Measurements from ENCODE around the gene DCUN1D1. TPM values are rescaled to one million over a fixed set of nuclear protein-coding genes. Genes with fewer than 3 reads are reported as not detected.

DCUN1D1 gene
- total and polyA plus RNA-seq, 2 of the 8 experiments (the other 6 are each of a cell fraction or from before 2014, with no cell fraction given) = 6.8 to 70.3 TPM

DNA sequence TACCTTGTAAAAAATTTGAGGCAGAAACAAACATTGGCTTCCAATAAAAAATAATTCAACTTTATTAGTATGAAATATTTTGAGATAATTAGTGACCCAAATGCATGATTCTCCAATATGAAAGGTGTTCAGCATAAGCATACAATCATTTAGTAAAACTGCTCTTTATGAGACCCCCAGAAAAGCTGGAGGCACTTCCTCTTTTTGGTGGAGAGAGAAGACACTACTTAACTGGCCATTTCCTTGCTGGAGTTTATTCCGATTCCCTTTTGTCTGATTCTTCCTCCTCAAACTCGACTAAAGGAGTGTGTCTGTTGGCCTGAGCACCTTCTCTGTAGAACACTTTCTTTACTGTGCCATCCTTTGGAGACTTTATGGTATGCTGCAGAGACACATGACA lies 34.8 kb upstream of the DCUN1D1 start:
- H3K9me3 ChIP-seq (ENCODE audit: insufficient read depth in 2 of 2, low read depth in 1 of 2, low read length in 1 of 2) = no peaks in the 10 kb centered on the region
- no peak overlapping the region for H2BK5ac ChIP-seq (ENCODE audit: low read depth, low read length)
- no peak overlapping the region for H2BK120ac ChIP-seq (replicated peaks; ENCODE audit: low read depth, low read length)
- 91% methylated on average over 2 of the region's 2 CpGs; no CpG with 5 or more reads in 1 of the 2 experiments for WGBS, 2 experiments (ENCODE audit: extremely low coverage in 1 of 2, insufficient coverage in 1 of 2, insufficient read length in 1 of 2, insufficient replicate concordance in 2 of 2, low coverage in 1 of 2, low lambda C conversion rate in 2 of 2, missing lambda C conversion rate in 1 of 2)
- H4K91ac ChIP-seq (replicated peaks; ENCODE audit: insufficient read length, low read length) = no peak overlapping the region
- no peaks in the 10 kb centered on the region for H3K79me1 ChIP-seq (ENCODE audit: low read depth, low read length)
- H3K4ac ChIP-seq (replicated peaks; ENCODE audit: insufficient read length, low read depth, low read length) = no peak overlapping the region
- peaks cover 0 to 3% (median 0%) of the 10 kb centered on the region in 4 experiments; a peak in 2 of 7 replicates for H3K4me1 ChIP-seq (replicated peaks in 1 of 4; ENCODE audit: control insufficient read depth in 3 of 4, insufficient read depth in 4 of 4, low read length in 3 of 4)
- H3K36me3 ChIP-seq (ENCODE audit: control insufficient read depth in 2 of 4, insufficient read depth in 4 of 4, low read length in 3 of 4) = peaks cover 2 to 32% (median 10%) of the 10 kb centered on the region in 4 experiments; a peak in 4 of 8 replicates
- H2BK12ac ChIP-seq (ENCODE audit: low read depth, low read length) = no peak overlapping the region
- no peaks in the 10 kb centered on the region for H3K27me3 ChIP-seq (replicated peaks in 1 of 4; ENCODE audit: control insufficient read depth in 3 of 4, extremely low read depth in 1 of 4, insufficient read depth in 3 of 4, low read length in 3 of 4)
- peaks cover 0 to 3% of the 10 kb centered on the region in 2 experiments for H4K20me1 ChIP-seq (replicated peaks in 1 of 2; ENCODE audit: control insufficient read depth in 1 of 2, insufficient read depth in 2 of 2, low read length in 2 of 2)
- no peak overlapping the region for H2AFZ ChIP-seq (ENCODE audit: low read length)
- no peak overlapping the region for H4K5ac ChIP-seq (ENCODE audit: insufficient read length, low read depth, low read length)
- H3K23me2 ChIP-seq (ENCODE audit: low read depth, low read length) = no peaks in the 10 kb centered on the region
- no peak overlapping the region for H4K8ac ChIP-seq (ENCODE audit: extremely low read depth, insufficient read depth, low read length)
- H3K27ac ChIP-seq (ENCODE audit: low read depth, low read length) = no peak overlapping the region
- H3K14ac ChIP-seq (ENCODE audit: insufficient read length) = no peak overlapping the region
- no peak overlapping the region for H3K4me2 ChIP-seq (ENCODE audit: insufficient read depth in 1 of 2, low read depth in 2 of 2, low read length in 2 of 2)
- no peak overlapping the region for H2BK20ac ChIP-seq (ENCODE audit: low read length)
- CTCF ChIA-PET (ENCODE audit: partially characterized antibody) = no interaction called here
- no peak overlapping the region for H3K4me3 ChIP-seq (ENCODE audit: extremely low read depth in 1 of 4, insufficient read depth in 2 of 4, low read depth in 3 of 4, low read length in 4 of 4)
- FAIRE-seq = no peak
- no peak for DNase-seq (ENCODE audit: low read depth in 1 of 2, low spot score in 2 of 2)
- H3K56ac ChIP-seq (replicated peaks; ENCODE audit: insufficient read length, low read depth, low read length) = no peak overlapping the region
- no peak overlapping the region for H3K9ac ChIP-seq (replicated peaks in 1 of 4; ENCODE audit: extremely low read depth in 1 of 4, low read depth in 3 of 4, low read length in 3 of 4)
- no peak overlapping the region for H2AK5ac ChIP-seq (ENCODE audit: low read depth, low read length)
- TF ChIP-seq, protein P1, sequence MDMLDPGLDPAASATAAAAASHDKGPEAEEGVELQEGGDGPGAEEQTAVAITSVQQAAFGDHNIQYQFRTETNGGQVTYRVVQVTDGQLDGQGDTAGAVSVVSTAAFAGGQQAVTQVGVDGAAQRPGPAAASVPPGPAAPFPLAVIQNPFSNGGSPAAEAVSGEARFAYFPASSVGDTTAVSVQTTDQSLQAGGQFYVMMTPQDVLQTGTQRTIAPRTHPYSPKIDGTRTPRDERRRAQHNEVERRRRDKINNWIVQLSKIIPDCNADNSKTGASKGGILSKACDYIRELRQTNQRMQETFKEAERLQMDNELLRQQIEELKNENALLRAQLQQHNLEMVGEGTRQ (IDR thresholded peaks at IDR 0.05; ENCODE audit: low read length) = no peak
- TF ChIP-seq, protein P2, sequence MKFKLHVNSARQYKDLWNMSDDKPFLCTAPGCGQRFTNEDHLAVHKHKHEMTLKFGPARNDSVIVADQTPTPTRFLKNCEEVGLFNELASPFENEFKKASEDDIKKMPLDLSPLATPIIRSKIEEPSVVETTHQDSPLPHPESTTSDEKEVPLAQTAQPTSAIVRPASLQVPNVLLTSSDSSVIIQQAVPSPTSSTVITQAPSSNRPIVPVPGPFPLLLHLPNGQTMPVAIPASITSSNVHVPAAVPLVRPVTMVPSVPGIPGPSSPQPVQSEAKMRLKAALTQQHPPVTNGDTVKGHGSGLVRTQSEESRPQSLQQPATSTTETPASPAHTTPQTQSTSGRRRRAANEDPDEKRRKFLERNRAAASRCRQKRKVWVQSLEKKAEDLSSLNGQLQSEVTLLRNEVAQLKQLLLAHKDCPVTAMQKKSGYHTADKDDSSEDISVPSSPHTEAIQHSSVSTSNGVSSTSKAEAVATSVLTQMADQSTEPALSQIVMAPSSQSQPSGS (IDR thresholded peaks at IDR 0.05; ENCODE audit: low read length) = no peak
- TF ChIP-seq, protein P3, sequence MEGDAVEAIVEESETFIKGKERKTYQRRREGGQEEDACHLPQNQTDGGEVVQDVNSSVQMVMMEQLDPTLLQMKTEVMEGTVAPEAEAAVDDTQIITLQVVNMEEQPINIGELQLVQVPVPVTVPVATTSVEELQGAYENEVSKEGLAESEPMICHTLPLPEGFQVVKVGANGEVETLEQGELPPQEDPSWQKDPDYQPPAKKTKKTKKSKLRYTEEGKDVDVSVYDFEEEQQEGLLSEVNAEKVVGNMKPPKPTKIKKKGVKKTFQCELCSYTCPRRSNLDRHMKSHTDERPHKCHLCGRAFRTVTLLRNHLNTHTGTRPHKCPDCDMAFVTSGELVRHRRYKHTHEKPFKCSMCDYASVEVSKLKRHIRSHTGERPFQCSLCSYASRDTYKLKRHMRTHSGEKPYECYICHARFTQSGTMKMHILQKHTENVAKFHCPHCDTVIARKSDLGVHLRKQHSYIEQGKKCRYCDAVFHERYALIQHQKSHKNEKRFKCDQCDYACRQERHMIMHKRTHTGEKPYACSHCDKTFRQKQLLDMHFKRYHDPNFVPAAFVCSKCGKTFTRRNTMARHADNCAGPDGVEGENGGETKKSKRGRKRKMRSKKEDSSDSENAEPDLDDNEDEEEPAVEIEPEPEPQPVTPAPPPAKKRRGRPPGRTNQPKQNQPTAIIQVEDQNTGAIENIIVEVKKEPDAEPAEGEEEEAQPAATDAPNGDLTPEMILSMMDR (IDR thresholded peaks at IDR 0.05; ENCODE audit: control extremely low read depth in 1 of 3, insufficient read depth in 1 of 3, low read depth in 1 of 3, low read length in 3 of 3) = no peak
- TF ChIP-seq NANOG (IDR thresholded peaks at IDR 0.05; ENCODE audit: insufficient read depth, low read depth, low read length, poor library complexity, severe bottlenecking) = no peak
- POLR2A ChIA-PET (ENCODE audit: partially characterized antibody) = no interaction called here
- H3K18ac ChIP-seq (ENCODE audit: extremely low read depth, low read length) = no peak overlapping the region
- H3K23ac ChIP-seq (ENCODE audit: insufficient read length) = no peak overlapping the region
- no peaks in the 10 kb centered on the region for H3K79me2 ChIP-seq (ENCODE audit: control insufficient read depth in 1 of 2, insufficient read depth in 2 of 2, low read length in 2 of 2)
- no peak overlapping the region for H2BK15ac ChIP-seq (ENCODE audit: low read length)
